ENCODE measurements around the gene SPATA9. TPM values are rescaled to one million over a fixed set of nuclear protein-coding genes. Genes with fewer than 3 reads are reported as not detected.

The SPATA9 gene
- total RNA-seq, 2 donors from 2014 or later, result 0.29 to 0.51 TPM

- intact Hi-C loops (cut with DNase I), result no loop called here
- no peak for DNase-seq (ENCODE audit: low spot score)
Observed at GRCh38 chr5:95699337-95699736, 16.5 kb upstream of the SPATA9 start.

DNA sequence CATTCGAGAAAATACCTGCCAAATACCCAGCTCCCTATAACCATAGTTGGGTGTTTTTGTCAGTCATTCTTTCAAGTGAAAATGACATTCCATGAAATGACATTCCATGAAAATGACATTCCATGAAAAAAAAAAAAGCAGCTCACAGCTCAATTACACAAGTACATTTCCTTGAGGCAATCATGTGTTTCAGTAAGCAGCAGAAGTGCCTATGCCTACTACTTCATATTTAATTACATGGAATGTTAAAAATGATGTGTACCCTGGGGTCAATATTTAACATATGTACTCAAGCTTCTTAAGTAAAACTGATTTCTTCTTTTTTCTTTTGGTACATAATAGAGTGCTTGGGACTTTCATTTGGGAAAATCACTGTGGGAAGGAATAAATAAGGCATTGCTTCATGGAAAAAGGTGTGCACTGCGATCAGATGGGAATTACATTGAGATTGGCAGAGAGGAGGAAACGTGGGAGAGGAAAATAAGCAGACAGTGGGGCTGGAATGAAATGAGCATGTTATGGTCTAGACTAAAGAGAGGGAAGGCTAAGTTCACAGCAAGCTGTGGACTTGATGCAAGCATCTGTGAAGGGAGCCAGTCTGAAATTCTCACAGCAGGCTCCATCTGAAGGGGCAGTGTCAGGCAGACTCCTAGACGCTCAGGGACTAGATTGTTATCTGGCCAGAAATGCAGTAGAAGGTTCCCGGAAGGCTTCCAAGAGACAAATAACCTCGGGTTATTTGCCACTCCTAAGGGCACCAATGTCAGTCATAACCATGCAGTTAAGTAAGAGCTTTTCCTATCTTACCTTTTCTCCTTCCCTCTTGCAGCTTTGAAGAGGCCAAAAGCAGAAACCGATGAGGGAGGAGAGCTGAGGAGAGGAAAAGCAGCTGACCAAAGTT lies 15.2 kb upstream of the SPATA9 start:
- no peak for DNase-seq (ENCODE audit: low spot score)
- intact Hi-C loops (cut with DNase I), result no loop called here

- intact Hi-C loops (cut with DNase I), result no loop called here
- DNase-seq (ENCODE audit: low spot score), result no peak
Observed at GRCh38 chr5:95690333-95690732, 7.5 kb upstream of the SPATA9 start.

- intact Hi-C loops (cut with DNase I), result no loop called here
Observed at GRCh38 chr5:95689680-95690079, 6.9 kb upstream of the SPATA9 start.

GRCh38 chr5:95686651-95687050 lies 3.9 kb upstream of the SPATA9 start:
- intact Hi-C loops (cut with DNase I), result no loop called here
- DNase-seq (ENCODE audit: low spot score), result no peak

More at GRCh38 chr5:95689680-95690079, 6.9 kb upstream of the SPATA9 start:
- no peak for DNase-seq (ENCODE audit: low spot score)

- intact Hi-C loops (cut with DNase I), result no loop called here
- DNase-seq (ENCODE audit: low spot score), result no peak
Observed at GRCh38 chr5:95684361-95684760, 1.6 kb upstream of the SPATA9 start.

GRCh38 chr5:95673081-95673480 lies 9.7 kb downstream of the SPATA9 start:
- intact Hi-C loops (cut with DNase I), result no loop called here
- no peak for DNase-seq (ENCODE audit: low spot score)

DNA sequence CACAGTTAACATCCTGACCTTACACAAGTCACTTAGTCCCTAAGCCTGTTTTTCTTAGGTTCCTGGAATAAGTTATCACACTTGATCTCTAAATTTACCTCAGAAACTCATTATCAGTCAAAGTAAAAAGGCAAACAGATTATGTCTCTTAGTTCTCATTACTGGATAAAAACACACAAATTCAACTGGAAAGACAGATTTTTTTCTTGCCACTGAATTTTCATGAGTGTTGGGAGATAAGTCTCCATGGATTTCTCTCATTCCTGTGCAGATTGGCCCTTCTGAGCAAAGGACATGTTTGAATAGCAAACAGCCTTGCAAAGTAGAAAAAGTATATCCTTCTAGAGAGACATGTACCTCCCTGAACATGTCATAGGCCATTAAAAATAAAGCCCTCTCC lies 10.2 kb downstream of the SPATA9 start:
- intact Hi-C loops (cut with DNase I), result no loop called here
- DNase-seq (ENCODE audit: low spot score), result no peak

DNA sequence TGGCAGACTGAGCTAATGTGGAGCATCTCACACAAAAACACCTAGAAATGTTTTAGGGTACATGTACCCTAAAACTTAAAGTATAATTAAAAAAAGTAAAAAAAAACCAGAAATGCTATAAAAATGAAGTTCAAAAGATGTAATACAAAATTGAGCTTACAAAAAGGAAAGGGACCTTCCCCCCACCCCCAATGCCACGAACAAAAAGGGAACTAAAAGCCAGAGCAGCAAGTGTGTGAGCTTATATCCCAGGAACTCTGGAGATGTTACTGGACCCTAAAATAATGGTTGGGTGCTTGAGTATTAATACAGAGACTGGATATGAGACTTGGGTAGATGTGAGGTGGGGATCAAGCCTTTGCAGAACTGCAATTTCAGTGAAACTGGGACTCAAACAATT lies 11.0 kb downstream of the SPATA9 start:
- intact Hi-C loops (cut with DNase I), result no loop called here
- no peak for DNase-seq (ENCODE audit: low spot score)

DNA sequence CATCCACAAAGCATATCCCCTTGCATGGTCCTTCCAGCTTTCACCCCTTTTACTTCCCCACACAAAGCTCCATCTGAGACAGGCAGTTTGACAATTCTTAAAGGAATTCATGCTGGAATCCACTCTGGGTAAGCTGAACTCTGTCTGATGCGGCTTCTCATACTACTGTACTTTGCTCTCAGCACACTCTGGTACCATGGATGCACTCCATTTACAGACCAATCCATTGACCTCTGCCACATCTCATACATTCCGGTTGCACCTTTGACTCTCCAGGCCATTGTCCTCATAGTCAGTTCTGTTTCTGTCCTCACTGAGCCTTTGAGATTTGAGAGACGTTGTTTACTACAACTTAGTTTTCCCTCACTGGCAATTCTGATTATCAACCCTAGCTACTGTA lies 12.2 kb downstream of the SPATA9 start:
- no peak for DNase-seq (ENCODE audit: low spot score)
- intact Hi-C loops (cut with DNase I), result no loop called here

GRCh38 chr5:95669985-95670384 lies 12.8 kb downstream of the SPATA9 start:
- DNase-seq (ENCODE audit: low spot score), result no peak
- intact Hi-C loops (cut with DNase I), result loop anchor here (5.0 to 10.0 kb wide), 2 partner anchors 55 to 62 kb away; partner anchors contain the start of gene RHOBTB3 (in 1 of the 2)

- DNase-seq (ENCODE audit: low spot score), result peak; percentile 87
- intact Hi-C loops (cut with DNase I), result loop anchor here (5.0 to 10.0 kb wide), 2 partner anchors 55 to 63 kb away; partner anchors contain the start of gene RHOBTB3 (in 1 of the 2)
Observed at GRCh38 chr5:95669540-95669939, 13.3 kb downstream of the SPATA9 start.

DNA sequence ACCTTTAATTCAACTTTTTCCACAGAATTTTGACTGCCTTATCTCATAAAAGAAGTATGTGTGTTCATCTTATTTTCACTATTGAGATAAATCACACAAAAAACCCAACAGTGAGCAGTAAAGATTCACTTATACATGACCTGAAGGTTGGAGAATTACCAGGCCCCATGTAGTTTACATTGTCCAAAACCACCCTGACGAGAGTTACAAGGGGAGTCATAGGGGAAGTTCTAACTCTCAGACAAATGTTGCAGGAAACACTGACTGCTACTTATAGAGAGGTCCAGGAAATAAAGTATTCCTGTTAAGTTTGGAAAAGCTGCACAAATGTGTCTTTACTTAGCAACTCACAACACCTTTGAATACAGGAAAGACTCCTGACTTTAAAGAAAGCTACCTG lies 14.1 kb downstream of the SPATA9 start:
- intact Hi-C loops (cut with DNase I), result loop anchor here (5.0 to 10.0 kb wide), 2 partner anchors 56 to 64 kb away; partner anchors contain the start of gene RHOBTB3 (in 1 of the 2)
- no peak for DNase-seq (ENCODE audit: low spot score)

GRCh38 chr5:95668216-95668615 lies 14.6 kb downstream of the SPATA9 start:
- no peak for DNase-seq (ENCODE audit: low spot score)
- intact Hi-C loops (cut with DNase I), result loop anchor here (5.0 to 10.0 kb wide), 2 partner anchors 57 to 64 kb away; partner anchors contain the start of gene RHOBTB3 (in 1 of the 2)

DNA sequence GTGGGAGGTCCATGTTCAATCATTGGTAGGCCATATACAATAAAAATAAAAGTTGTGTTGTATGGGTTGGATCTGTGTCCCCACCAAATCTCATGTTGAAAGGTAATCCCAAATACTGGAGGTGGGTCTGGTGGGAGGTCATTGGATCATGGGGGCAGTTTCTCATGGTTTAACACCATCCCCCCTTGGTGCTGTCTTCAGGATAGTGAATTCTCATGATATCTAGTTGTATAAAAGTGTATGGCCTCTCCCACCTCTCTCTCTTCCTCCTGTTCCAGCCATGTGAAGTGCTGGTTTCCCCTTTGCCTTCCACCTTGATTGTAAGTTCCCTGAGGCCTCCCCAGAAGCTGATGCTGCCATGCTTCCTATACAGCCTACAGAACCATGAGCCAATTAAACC lies 15.1 kb downstream of the SPATA9 start:
- intact Hi-C loops (cut with DNase I), result loop anchor here (5.0 to 10.0 kb wide), 2 partner anchors 57 to 65 kb away; partner anchors contain the start of gene RHOBTB3 (in 1 of the 2)
- no peak for DNase-seq (ENCODE audit: low spot score)

DNA sequence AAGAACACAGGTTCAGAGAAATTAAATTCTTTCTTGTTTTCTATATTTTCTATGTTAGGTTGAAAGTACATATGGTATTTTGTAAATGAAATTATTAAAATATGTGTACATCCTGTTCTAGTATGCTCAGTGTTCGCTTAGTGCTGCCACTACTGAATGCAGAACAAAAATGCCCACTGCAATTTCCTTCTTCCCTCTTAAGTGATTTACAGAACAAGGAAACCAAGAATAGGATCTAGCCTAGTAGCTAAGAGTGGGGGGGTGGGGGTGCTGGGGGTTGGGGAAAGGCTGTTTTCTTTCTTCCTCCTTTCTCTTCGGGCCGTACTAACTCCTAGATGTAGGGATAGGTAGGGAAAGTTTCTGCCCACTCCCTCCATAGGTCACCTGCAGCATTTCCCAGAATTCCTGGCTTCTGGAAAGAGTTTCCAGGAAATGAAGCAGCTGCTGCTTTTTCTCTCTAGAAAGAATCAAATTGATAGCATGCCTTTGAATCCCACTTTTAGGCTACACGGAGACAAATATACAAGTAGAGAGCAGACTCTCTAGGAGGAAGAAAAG lies 15.7 kb downstream of the SPATA9 start:
- no peak for DNase-seq (ENCODE audit: low spot score)
- intact Hi-C loops (cut with DNase I), result loop anchor here (5.0 to 10.0 kb wide), 2 partner anchors 58 to 65 kb away; partner anchors contain the start of gene RHOBTB3 (in 1 of the 2)

GRCh38 chr5:95664204-95664786 lies 18.5 kb downstream of the SPATA9 start:
- intact Hi-C loops (cut with DNase I), result loop anchor here (5.0 to 10.0 kb wide), 2 partner anchors 61 to 183 kb away; no protein-coding TSS in a partner anchor
- DNase-seq (ENCODE audit: low spot score), result no peak

DNA sequence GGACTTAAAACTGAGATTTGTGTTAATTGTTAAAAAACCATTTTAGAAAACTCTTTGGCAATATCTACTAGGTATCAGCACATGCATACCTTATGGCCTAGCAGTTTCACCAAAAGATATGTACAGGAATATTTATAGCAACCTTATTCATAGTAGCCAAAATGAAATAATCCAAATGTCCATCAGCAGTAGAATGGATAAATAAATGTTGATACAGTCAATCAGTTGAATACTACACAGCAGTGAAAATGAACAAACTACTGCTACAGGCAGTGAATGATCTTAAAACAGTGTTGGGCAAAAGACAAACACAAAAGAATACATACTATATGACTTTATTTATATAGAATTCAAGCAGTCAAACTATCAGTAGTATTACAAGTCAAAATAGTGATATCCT lies 19.8 kb downstream of the SPATA9 start:
- intact Hi-C loops (cut with DNase I), result loop anchor here (5.0 to 10.0 kb wide), 2 partner anchors 62 to 184 kb away; no protein-coding TSS in a partner anchor
- no peak for DNase-seq (ENCODE audit: low spot score)

- intact Hi-C loops (cut with DNase I), result loop anchor here (5.0 to 10.0 kb wide), 2 partner anchors 65 to 187 kb away; no protein-coding TSS in a partner anchor
- no peak for DNase-seq (ENCODE audit: low spot score)
Observed at GRCh38 chr5:95660060-95660459, 22.7 kb downstream of the SPATA9 start.

GRCh38 chr5:95655575-95655974 lies 27.2 kb downstream of the SPATA9 start:
- DNase-seq (ENCODE audit: low spot score), result no peak
- intact Hi-C loops (cut with DNase I), result loop anchor here in 1 of 2 donors (10.0 kb wide), 1 partner anchor 189 kb away; no protein-coding TSS in a partner anchor

Data from posterior vena cava (tissue), 2 donors.